GM10248 (cell line): ENCODE measurements around the gene OLFML1.

ENCODE experiments used
- CTCF ChIA-PET: fragments of 300-600 bp; sonication (Branson Sonifier 250); formaldehyde crosslinking; extraction: SDS; loops from one replicate; lab custom pipeline; 2021; ENCODE audit warnings: antibody characterized with exemption; lab: Yijun Ruan, JAX
- POLR2A ChIA-PET: fragments of 350-650 bp; sonication (Branson Sonifier 250); formaldehyde crosslinking; extraction: SDS; loops from one replicate; lab custom pipeline; 2020; ENCODE audit warnings: antibody characterized with exemption; lab: Yijun Ruan, JAX
- DNase-seq: peaks from one replicate; pipeline ENCODE4 v3.0.0; 2012; ENCODE audit errors: extremely low spot score
- CTCF ChIP-seq: IDR thresholded peaks from 2 replicates; pipeline ENCODE4 v1.5.1; 2012; ENCODE audit warnings: mild to moderate bottlenecking, low read depth; ENCODE audit errors: extremely low read depth, missing control alignments, control extremely low read depth

The OLFML1 gene

GRCh38 chr11:7559398-7560283 lies 74.3 kb downstream of the OLFML1 start:
- no peak for DNase-seq
- no peak for TF ChIP-seq CTCF
- CTCF ChIA-PET = interaction anchor here (0.9 to 4.8 kb wide), 13 partner anchors 9 to 128 kb away, joined by 3 to 37 read pairs (median 4); no protein-coding TSS in a partner anchor
- POLR2A ChIA-PET = no interaction called here
